PFSK-1 (cell line): ENCODE data around the gene UBE2J2.

ENCODE experiments used
- FOXP2 ChIP-seq: optimal IDR thresholded peaks from 2 replicates; pipeline ENCODE3; 2011; ENCODE audit warnings: borderline replicate concordance, control low read depth, inconsistent platforms; ENCODE audit not compliant: insufficient read depth; ENCODE audit errors: extremely low read length, extremely low read depth
- POLR2AphosphoS5 ChIP-seq: IDR thresholded peaks from 2 replicates; pipeline ENCODE4 v1.6.1; 2012; ENCODE audit warnings: low read depth, mild to moderate bottlenecking, control low read depth, low read length, moderate library complexity
- REST ChIP-seq, 2 experiments: IDR thresholded peaks; 2 replicates each; pipeline versions ENCODE4 v1.6.1 to v1.8.0; 2011 to 2012; ENCODE audit warnings: low read depth in 2 of 2, low read length in 2 of 2, control low read depth in 1 of 2, inconsistent platforms in 1 of 2, mild to moderate bottlenecking in 1 of 2, moderate library complexity in 1 of 2; ENCODE audit not compliant: insufficient read depth in 1 of 2
- SIN3A ChIP-seq: IDR thresholded peaks from 2 replicates; pipeline ENCODE4 v1.6.1; 2012; ENCODE audit warnings: mild to moderate bottlenecking, low read length, moderate library complexity, borderline replicate concordance; ENCODE audit not compliant: insufficient read depth
- TAF1 ChIP-seq: IDR thresholded peaks from 2 replicates; pipeline ENCODE4 v1.6.1; 2012; ENCODE audit warnings: low read length, control low read depth, borderline replicate concordance; ENCODE audit not compliant: insufficient read depth

Gene UBE2J2

GRCh38 chr1:1208713-1209433, 64.8 kb downstream of the UBE2J2 start:
- TF ChIP-seq FOXP2 (no peak), REST (IDR thresholded peaks at IDR 0.05; ENCODE audit: insufficient read depth in 1 of 2, low read depth in 2 of 2, low read length in 2 of 2) (no peak), SIN3A (no peak), TAF1 (no peak), POLR2AphosphoS5 (no peak)

DNA sequence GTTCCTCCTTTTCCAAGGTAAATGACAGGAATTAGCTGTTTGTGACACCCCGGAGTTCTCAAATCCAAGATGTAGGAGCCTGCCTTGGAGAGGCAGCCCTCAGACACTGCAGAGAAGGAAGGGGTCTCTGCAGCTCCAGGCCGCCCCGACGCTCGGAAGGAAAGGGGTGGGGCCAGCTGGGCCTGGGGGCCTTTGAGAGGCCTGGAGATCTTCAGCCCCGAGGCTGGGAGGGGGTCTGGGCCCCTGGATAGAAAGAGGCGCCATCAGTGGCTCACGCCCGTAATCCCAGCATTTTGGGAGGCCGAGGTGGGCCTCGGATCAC, 66.1 kb downstream of the UBE2J2 start:
- TF ChIP-seq REST (IDR thresholded peaks at IDR 0.05; ENCODE audit: insufficient read depth in 1 of 2, low read depth in 2 of 2, low read length in 2 of 2) (no peak), TAF1 (no peak), SIN3A (no peak), FOXP2 (no peak), POLR2AphosphoS5 (no peak)

- TF ChIP-seq REST (IDR thresholded peaks at IDR 0.05; ENCODE audit: insufficient read depth in 1 of 2, low read depth in 2 of 2, low read length in 2 of 2), result no peak
- TF ChIP-seq SIN3A, result no peak
- TF ChIP-seq POLR2AphosphoS5, result no peak
- no peak for TF ChIP-seq TAF1
- TF ChIP-seq FOXP2, result no peak
Observed at GRCh38 chr1:1206966-1207531, 66.6 kb downstream of the UBE2J2 start.

DNA sequence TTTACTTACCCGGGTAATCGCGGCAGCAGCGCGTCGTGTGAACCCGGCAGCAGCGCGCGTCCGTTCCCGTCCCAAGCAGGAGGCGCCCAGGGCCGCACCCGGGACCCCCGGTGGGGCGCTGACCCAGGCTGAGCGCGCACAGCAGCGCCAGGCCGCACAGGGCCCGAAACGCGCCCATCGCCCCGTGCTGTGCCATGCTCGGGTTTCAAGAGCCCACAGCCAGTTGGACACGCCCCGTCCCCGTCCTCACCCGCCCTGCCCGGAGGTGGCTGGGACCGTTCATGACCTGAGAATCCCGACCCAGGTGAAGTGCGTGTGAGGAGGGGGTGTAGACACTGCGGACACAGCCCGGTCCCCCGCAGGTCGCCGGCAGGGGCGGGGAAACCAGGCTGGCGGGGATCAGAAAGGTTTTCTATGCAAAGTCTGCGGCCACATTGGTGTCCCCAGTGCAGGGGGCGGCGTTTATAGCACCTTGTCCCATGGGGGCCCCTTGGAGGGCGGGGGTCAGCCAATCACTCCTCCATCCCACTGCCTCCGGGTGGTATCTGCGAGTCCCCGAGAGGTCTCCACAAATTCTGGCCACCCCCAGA, 67.2 kb downstream of the UBE2J2 start, which contains the start of gene TNFRSF18:
Gene TNFRSF18, minus strand, starts transcription at position 217 of the 590 bp plus-strand sequence. Its CDS starts 21 bp downstream, at position 196.
- TF ChIP-seq REST (IDR thresholded peaks at IDR 0.05; ENCODE audit: insufficient read depth in 1 of 2, low read depth in 2 of 2, low read length in 2 of 2) (no peak), FOXP2 (no peak), SIN3A (no peak), POLR2AphosphoS5 (no peak), TAF1 (no peak)
